ENCODE results near the gene ANKRD13D.

ANKRD13D gene

GRCh38 chr11:67308031-67308866, 19.1 kb downstream of the ANKRD13D start:
- no peak for DNase-seq (ENCODE audit: low read depth in 1 of 2, low spot score in 1 of 2)
- in situ Hi-C loops (cut with HindIII; ENCODE audit: low pct_unique_long_range_greater_than_20kb, low sequenced_read_pairs) = no loop called here

DNA sequence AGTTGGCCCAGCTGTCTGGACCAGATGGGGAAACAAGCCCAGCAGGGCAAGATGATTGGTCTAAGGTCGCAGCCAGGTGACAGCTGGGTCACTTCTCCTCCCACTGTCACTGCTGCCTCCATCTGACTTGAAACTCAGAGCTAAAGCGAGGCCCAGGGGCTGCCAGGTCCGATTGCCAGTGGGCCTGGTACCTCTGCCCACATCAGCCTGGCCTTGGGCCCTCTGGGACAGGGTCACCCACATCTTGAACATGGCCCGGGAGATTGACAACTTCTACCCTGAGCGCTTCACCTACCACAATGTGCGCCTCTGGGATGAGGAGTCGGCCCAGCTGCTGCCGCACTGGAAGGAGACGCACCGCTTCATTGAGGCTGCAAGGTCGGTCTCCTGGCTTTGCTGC, 20.1 kb downstream of the ANKRD13D start:
- no peak for TF ChIP-seq JUND (IDR thresholded peaks at IDR 0.05; ENCODE audit: low read depth)
- DNase-seq (ENCODE audit: low read depth in 1 of 2, low spot score in 1 of 2) = no peak
- in situ Hi-C loops (cut with HindIII; ENCODE audit: low pct_unique_long_range_greater_than_20kb, low sequenced_read_pairs) = no loop called here

More at GRCh38 chr11:67308031-67308866, 19.1 kb downstream of the ANKRD13D start:
- TF ChIP-seq JUND (IDR thresholded peaks at IDR 0.05; ENCODE audit: low read depth) = no peak

DNA sequence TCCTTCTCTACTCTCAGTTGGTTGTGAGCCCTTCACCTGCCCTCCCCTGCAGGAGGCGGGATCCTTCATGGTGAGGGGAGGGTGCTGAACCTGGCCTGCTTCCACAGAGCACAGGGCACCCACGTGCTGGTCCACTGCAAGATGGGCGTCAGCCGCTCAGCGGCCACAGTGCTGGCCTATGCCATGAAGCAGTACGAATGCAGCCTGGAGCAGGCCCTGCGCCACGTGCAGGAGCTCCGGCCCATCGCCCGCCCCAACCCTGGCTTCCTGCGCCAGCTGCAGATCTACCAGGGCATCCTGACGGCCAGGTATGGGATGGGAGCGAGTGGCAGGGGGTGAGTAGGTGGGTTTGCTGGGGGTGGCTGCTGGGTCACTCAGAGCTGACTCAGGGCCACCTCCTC, 20.6 kb downstream of the ANKRD13D start:
- in situ Hi-C loops (cut with HindIII; ENCODE audit: low pct_unique_long_range_greater_than_20kb, low sequenced_read_pairs) = no loop called here
- DNase-seq (ENCODE audit: low read depth in 1 of 2, low spot score in 1 of 2) = no peak
- no peak for TF ChIP-seq JUND (IDR thresholded peaks at IDR 0.05; ENCODE audit: low read depth)

- no peak for DNase-seq (ENCODE audit: low read depth in 1 of 2, low spot score in 1 of 2)
- in situ Hi-C loops (cut with HindIII; ENCODE audit: low pct_unique_long_range_greater_than_20kb, low sequenced_read_pairs) = no loop called here
- TF ChIP-seq JUND (IDR thresholded peaks at IDR 0.05; ENCODE audit: low read depth) = no peak
These were observed 21.3 kb downstream of the ANKRD13D start for GRCh38 chr11:67310246-67311050.

DNA sequence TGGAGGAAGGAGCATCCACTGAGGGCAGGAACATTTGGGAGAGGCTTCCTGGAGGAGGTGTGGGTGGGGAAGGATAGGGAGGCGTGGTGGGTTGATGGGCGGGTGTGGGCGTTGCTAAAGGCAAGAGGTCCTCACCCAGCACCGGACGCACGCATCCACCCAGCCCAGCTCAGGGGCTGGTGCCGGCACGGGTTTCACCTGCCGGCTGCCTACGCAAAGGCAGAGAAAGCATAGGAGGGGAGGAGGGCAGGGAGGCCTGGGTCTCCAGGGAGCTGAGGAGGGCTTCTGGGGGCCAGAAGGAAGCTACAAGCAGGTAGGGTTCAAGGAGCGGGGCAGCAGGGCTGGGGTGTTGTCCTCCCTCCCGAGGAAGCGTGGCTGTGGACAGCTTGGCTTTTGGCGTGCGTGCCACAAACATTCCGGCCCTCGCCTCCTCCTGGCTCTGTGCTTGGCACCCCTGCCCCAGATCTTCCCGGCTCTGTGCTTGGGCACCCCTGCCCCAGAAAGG, 22.0 kb downstream of the ANKRD13D start:
- in situ Hi-C loops (cut with HindIII; ENCODE audit: low pct_unique_long_range_greater_than_20kb, low sequenced_read_pairs) = no loop called here
- DNase-seq (ENCODE audit: low read depth in 1 of 2, low spot score in 1 of 2) = no peak
- no peak for TF ChIP-seq JUND (IDR thresholded peaks at IDR 0.05; ENCODE audit: low read depth)

DNA sequence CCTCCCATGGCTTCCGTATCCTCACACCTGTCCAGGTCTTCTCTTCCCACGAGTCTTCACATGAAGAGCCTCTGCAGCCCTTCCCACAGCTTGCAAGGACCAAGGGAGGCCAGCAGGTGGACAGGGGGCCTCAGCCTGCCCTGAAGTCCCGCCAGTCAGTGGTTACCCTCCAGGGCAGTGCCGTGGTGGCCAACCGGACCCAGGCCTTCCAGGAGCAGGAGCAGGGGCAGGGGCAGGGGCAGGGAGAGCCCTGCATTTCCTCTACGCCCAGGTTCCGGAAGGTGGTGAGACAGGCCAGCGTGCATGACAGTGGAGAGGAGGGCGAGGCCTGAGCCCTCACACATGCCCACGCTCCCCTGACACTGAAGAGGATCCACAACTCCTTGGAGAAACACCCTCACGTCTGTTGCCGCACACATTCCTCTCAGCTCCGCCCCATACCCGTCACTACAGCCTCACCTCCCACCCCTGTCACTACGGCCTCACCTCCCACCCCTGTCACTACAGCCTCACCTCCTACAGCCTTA, 22.5 kb downstream of the ANKRD13D start:
- TF ChIP-seq JUND (IDR thresholded peaks at IDR 0.05; ENCODE audit: low read depth) = no peak
- in situ Hi-C loops (cut with HindIII; ENCODE audit: low pct_unique_long_range_greater_than_20kb, low sequenced_read_pairs) = no loop called here
- peak in 1 of 2 experiments; percentile 54 for DNase-seq (ENCODE audit: low read depth in 1 of 2, low spot score in 1 of 2)

DNA sequence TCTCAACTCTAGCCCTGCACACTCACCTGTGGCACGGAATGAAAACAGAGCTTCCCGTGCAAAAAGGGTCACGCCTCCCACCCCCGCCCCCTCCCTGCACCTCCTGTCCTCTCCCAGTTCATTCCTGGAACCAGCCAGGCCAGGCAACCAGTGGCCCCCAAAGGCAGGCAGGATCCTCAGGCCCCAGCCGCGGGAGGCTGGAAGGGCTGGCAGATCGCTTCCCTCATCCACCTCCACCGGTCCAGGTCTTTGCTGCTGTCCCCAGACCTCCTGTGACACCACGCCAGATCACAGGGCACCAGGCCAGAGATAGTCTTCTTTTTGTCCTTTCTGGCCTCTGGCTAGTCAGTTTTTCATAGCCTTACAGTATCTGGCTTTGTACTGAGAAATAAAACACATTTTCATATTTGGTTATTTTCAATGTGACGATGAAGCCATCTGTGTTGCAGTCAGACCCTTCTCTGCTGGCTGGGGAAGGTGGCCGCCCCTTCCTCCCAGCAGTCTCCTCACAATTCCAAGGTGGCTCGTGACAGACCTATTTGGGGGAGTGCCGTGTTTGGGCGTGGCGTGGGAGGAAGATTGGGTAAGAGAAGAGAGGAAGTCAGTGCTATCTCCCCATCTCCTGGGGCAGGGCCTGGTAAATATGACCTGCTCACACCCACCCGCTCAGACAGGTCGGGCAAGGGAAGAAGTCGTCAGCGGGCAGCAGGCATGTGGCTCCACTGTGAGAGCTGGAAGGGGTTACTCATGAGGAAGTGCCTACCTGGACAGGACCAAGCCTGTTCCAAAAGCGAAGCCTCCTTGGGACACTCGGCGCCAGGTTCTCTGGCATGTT, 23.3 kb downstream of the ANKRD13D start:
- in situ Hi-C loops (cut with HindIII; ENCODE audit: low pct_unique_long_range_greater_than_20kb, low sequenced_read_pairs) = no loop called here
- peak; percentile 65 to 99 for DNase-seq (ENCODE audit: low read depth in 1 of 2, low spot score in 1 of 2)
- TF ChIP-seq JUND (IDR thresholded peaks at IDR 0.05; ENCODE audit: low read depth) = peak; percentile 92; the same call in 1 of the 2 replicates

DNA sequence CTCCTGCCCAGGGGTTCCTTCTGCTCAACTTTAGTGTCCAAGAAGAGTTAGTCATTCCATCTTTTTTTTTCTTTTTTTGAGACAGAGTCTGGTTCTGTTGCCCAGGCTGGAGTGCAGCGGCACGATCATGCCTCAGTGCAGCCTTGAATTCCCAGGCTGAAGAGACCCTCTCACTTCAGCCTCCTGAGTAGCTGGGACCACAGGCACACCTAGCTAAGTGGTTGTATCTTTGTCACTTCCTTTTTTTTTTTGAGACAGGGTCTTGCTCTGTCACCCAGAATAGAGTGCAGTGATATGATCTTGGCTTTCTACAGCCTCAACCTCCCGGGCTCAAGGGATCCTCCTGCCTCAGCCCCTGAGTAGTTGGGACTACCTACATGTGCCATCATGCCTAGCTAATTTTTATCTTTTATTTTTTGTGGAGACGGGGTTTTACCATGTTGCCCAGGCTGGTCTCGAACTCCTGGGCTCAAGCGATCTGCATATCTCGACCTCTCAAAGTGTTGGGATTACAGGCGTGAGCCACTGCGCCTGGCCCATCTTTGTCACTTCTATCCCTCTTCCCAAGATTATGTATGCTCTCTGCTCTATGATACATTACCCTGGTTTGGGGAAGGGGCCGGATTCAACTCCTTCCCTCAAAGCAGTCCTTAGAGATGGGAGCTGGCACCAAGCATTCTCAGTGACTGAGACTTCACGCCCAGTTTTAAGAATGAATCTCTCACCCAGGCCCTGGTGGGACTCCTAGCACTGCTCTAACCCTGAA, 24.2 kb downstream of the ANKRD13D start:
- no peak for DNase-seq (ENCODE audit: low read depth in 1 of 2, low spot score in 1 of 2)
- no peak for TF ChIP-seq JUND (IDR thresholded peaks at IDR 0.05; ENCODE audit: low read depth)
- in situ Hi-C loops (cut with HindIII; ENCODE audit: low pct_unique_long_range_greater_than_20kb, low sequenced_read_pairs) = no loop called here

- TF ChIP-seq JUND (IDR thresholded peaks at IDR 0.05; ENCODE audit: low read depth) = no peak
These were observed 25.1 kb downstream of the ANKRD13D start for GRCh38 chr11:67314218-67314617.

DNA sequence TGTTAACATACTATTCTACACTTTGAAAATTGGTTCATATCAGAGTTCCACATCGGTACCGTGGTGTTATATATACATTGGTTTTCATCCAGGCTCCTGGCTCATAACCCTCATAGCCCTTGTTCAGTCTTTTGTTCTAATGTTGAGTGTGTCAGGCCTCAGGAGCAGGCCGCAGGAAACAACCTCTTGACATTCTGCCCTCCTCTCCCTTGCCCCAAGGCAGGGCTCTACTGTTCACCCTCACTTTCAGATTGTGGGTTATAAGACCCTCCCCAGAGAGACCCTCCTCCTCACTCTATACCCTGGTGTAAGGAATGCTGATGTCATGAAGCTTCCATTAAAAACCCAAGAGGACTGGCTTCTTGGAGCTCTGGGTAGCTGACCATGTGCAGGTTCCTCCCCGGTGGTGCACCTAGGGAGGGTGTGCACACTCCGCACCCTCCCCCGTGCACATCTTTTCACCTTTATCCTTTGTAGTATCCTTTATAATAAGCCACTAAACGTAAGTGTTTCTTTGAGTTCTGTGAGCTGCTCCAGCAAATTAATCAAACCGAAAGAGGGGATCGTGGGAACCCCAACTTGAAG, 26.3 kb downstream of the ANKRD13D start:
- in situ Hi-C loops (cut with HindIII; ENCODE audit: low pct_unique_long_range_greater_than_20kb, low sequenced_read_pairs) = no loop called here
- TF ChIP-seq JUND (IDR thresholded peaks at IDR 0.05; ENCODE audit: low read depth) = no peak
- no peak for DNase-seq (ENCODE audit: low read depth in 1 of 2, low spot score in 1 of 2)

More at GRCh38 chr11:67314218-67314617, 25.1 kb downstream of the ANKRD13D start:
- DNase-seq (ENCODE audit: low read depth in 1 of 2, low spot score in 1 of 2) = no peak
- in situ Hi-C loops (cut with HindIII; ENCODE audit: low pct_unique_long_range_greater_than_20kb, low sequenced_read_pairs) = no loop called here

DNA sequence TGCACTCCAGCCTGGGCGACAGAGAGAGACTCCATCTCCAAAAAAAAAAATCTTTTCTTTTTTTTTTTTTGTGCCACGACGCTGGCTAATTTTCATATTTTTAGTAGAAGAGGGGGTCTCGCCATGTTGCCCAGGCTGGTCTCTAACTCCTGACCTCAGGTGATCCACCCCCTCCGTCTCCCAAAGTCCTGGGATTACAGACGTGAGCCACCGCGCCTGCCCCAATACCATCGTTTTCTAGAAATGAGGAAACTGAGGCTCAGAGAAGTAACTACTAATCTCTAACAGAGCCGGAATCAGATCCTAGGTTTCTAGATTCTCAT, 27.7 kb downstream of the ANKRD13D start:
- DNase-seq (ENCODE audit: low read depth in 1 of 2, low spot score in 1 of 2) = no peak
- in situ Hi-C loops (cut with HindIII; ENCODE audit: low pct_unique_long_range_greater_than_20kb, low sequenced_read_pairs) = no loop called here
- TF ChIP-seq JUND (IDR thresholded peaks at IDR 0.05; ENCODE audit: low read depth) = no peak

Measured in T47D (cell line).